PC-9 (cell line): Measurements from ENCODE around the gene ZMAT5. TPM values are rescaled to one million over a fixed set of nuclear protein-coding genes. Genes with fewer than 3 reads are reported as not detected.

Source experiments
- BruUV-seq: library from RNA; stranded (reverse); fragments of 400-500 nt; replicated peaks from 2 replicates; lab custom pipeline; 2021; lab: Mats Ljungman, UMichigan
- CTCF ChIA-PET: fragments of 300-600 bp; sonication (Branson Sonifier 250); formaldehyde crosslinking; loops from one replicate; lab custom pipeline; 2022; ENCODE audit warnings: antibody characterized with exemption; lab: Charles Lee
- POLR2A ChIA-PET: fragments of 300-600 bp; sonication (Branson Sonifier 250); formaldehyde crosslinking; loops from one replicate; lab custom pipeline; 2022; ENCODE audit warnings: antibody characterized with exemption; ENCODE audit not compliant: unreplicated experiment; lab: Charles Lee
- DNase-seq, 2 experiments: peaks; one replicate each; pipeline versions ENCODE4 v3.0.0 to v3.0.0-alpha.2; 2015 to 2022; ENCODE audit warnings: mixed read lengths in 1 of 2
- H2AFZ ChIP-seq: fragments of 200-600 bp; sonication (generic); 2 replicates; pipeline ENCODE4 v1.8.1; 2017; ENCODE audit warnings: antibody characterized with exemption
- H3F3A ChIP-seq: fragments of 200-600 bp; sonication (generic); 2 replicates; pipeline ENCODE4 v1.8.1; 2017; ENCODE audit warnings: antibody characterized with exemption, mild to moderate bottlenecking, low read depth; ENCODE audit not compliant: insufficient read depth
- H3K27ac ChIP-seq: fragments of 200-600 bp; sonication (generic); 2 replicates; pipeline ENCODE4 v1.6.1; 2016; ENCODE audit warnings: mixed run types
- H3K27me3 ChIP-seq: fragments of 200-600 bp; sonication (generic); 2 replicates; pipeline ENCODE4 v1.6.1; 2016; ENCODE audit warnings: low read depth, mixed run types; ENCODE audit not compliant: insufficient read depth
- H3K36me3 ChIP-seq: fragments of 200-600 bp; sonication (generic); 2 replicates; pipeline ENCODE4 v1.6.1; 2016; ENCODE audit warnings: low read depth, mixed run types
- H3K4me1 ChIP-seq: fragments of 200-600 bp; sonication (generic); replicated peaks from 2 replicates; pipeline ENCODE4 v1.6.1; 2016; ENCODE audit warnings: mixed run types; ENCODE audit not compliant: insufficient read depth
- H3K4me2 ChIP-seq: fragments of 200-600 bp; sonication (generic); 2 replicates; pipeline ENCODE4 v1.6.1; 2017; ENCODE audit warnings: mixed run types
- H3K4me3 ChIP-seq: fragments of 200-600 bp; sonication (generic); 2 replicates; pipeline ENCODE4 v1.6.1; 2016; ENCODE audit warnings: mixed run types
- H3K79me2 ChIP-seq: fragments of 200-600 bp; sonication (generic); 2 replicates; pipeline ENCODE4 v1.6.1; 2017; ENCODE audit warnings: low read depth, mixed run types
- H3K9me2 ChIP-seq: fragments of 200-600 bp; sonication (generic); 2 replicates; pipeline ENCODE4 v1.8.1; 2017; ENCODE audit warnings: mild to moderate bottlenecking; ENCODE audit not compliant: insufficient read depth
- H3K9me3 ChIP-seq: fragments of 200-600 bp; sonication (generic); 2 replicates; pipeline ENCODE4 v1.8.1; 2016; ENCODE audit warnings: low read depth; ENCODE audit not compliant: insufficient read depth
- H4K20me1 ChIP-seq: fragments of 200-600 bp; sonication (generic); 2 replicates; pipeline ENCODE4 v1.8.1; 2017; ENCODE audit not compliant: insufficient read depth
- EZH2 ChIP-seq: fragments of 200-600 bp; sonication (generic); IDR thresholded peaks from 2 replicates; pipeline ENCODE4 v1.8.0; 2017; ENCODE audit warnings: antibody characterized with exemption, low read depth
- intact Hi-C: fragments of 100-400 bp; cut with micrococcal nuclease; formaldehyde crosslinking; loops from one replicate; pipeline ENCODE4 v1.10.0; 2022; ENCODE audit not compliant: unreplicated experiment
- total RNA-seq: library from RNA; stranded (reverse); gene quantifications from 2 replicates; pipeline ENCODE4 v1.2.3, GENCODE V29; 2021
- TF ChIP-seq, protein P1 (sequence below): fragments of 200-600 bp; sonication (generic); conservative IDR thresholded peaks from 2 replicates; pipeline ENCODE4 v1.6.1; 2017; ENCODE audit warnings: mixed run types, antibody characterized with exemption, mild to moderate bottlenecking, moderate library complexity

ZMAT5 gene
- total RNA-seq, 1 experiment from 2014 or later = 14.2 TPM

DNA sequence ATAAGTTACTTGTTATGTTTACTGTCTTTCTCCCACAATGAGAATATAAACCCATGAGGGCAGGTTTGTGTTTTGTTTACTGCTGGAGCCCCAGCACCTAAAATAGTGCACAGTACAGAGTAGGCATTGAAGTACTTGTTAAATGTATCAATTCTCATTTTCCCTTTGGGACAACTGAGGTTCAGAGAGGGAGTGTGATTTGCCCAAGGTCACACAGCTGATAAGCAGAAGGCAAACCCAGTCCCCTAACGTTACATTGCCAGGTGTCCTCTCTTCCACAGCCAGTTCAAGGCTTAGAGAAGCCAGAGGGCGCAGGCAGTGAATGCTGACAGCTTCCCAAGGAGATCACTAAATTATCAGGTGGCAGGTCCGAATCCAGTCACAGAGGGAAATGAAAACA lies 16.8 kb downstream of the ZMAT5 start:
- no peak overlapping the region for H2AFZ ChIP-seq
- no peaks in the 10 kb centered on the region for H3K79me2 ChIP-seq
- no peak for DNase-seq
- no peaks in the 10 kb centered on the region for H3K4me1 ChIP-seq
- no peaks in the 10 kb centered on the region for H3F3A ChIP-seq
- no peaks in the 10 kb centered on the region for H3K9me2 ChIP-seq
- no peak overlapping the region for H3K27ac ChIP-seq
- no peak overlapping the region for H3K4me3 ChIP-seq
- ChIA-PET POLR2A (interaction anchor here (0.6 kb wide), 1 partner anchor 211 kb away, joined by 6 read pairs; no protein-coding TSS in a partner anchor), CTCF (no interaction called here)
- no peaks in the 10 kb centered on the region for H4K20me1 ChIP-seq
- no peaks in the 10 kb centered on the region for H3K27me3 ChIP-seq
- intact Hi-C loops = no loop called here
- TF ChIP-seq, protein P1, sequence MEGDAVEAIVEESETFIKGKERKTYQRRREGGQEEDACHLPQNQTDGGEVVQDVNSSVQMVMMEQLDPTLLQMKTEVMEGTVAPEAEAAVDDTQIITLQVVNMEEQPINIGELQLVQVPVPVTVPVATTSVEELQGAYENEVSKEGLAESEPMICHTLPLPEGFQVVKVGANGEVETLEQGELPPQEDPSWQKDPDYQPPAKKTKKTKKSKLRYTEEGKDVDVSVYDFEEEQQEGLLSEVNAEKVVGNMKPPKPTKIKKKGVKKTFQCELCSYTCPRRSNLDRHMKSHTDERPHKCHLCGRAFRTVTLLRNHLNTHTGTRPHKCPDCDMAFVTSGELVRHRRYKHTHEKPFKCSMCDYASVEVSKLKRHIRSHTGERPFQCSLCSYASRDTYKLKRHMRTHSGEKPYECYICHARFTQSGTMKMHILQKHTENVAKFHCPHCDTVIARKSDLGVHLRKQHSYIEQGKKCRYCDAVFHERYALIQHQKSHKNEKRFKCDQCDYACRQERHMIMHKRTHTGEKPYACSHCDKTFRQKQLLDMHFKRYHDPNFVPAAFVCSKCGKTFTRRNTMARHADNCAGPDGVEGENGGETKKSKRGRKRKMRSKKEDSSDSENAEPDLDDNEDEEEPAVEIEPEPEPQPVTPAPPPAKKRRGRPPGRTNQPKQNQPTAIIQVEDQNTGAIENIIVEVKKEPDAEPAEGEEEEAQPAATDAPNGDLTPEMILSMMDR = no peak
- TF ChIP-seq EZH2 = no peak
- H3K4me2 ChIP-seq = no peak overlapping the region
- no peaks in the 10 kb centered on the region for H3K36me3 ChIP-seq
- no TSS peak for BruUV-seq
- H3K9me3 ChIP-seq = no peaks in the 10 kb centered on the region

DNA sequence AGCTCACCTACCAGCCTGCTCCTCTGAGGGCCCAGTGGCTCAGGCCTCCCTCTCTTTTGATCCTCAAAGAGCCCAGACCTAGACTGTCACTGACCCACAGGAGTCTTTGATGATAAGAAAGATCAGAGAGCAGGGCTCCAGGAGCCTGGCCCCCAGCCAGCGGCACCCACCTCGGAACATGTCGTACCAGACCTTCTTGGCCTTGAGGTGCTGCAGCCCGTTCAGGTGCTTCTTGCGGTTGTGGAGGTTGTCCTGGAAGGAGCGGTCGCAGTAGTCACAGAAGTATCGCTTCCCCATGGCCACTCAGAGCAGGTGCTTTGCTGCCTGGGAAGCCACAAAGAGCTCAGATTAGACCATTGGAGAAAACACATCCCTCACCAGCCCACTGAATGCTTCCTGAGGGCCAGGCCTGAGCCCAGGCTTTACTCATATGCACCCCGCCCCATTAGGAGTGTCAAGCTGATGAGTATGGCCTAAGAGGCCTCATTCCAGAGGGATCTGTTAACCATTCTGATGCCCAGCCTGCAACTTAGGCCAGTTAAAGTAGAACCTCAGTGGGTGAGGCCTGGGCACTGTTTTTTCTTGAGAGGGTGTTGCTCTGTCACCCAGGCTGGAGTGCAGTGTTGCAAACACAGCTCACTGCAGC lies 18.4 kb downstream of the ZMAT5 start:
- POLR2A ChIA-PET = no interaction called here
- no peaks in the 10 kb centered on the region for H3K9me3 ChIP-seq
- H3K4me1 ChIP-seq = no peaks in the 10 kb centered on the region
- DNase-seq = no peak
- no peaks in the 10 kb centered on the region for H3K79me2 ChIP-seq
- no peaks in the 10 kb centered on the region for H4K20me1 ChIP-seq
- no peaks in the 10 kb centered on the region for H3K27me3 ChIP-seq
- H3K9me2 ChIP-seq = no peaks in the 10 kb centered on the region
- BruUV-seq = no TSS peak
- no peaks in the 10 kb centered on the region for H3F3A ChIP-seq
- H3K27ac ChIP-seq = no peak overlapping the region
- H2AFZ ChIP-seq = no peak overlapping the region
- no peak overlapping the region for H3K4me3 ChIP-seq
- intact Hi-C loops = no loop called here
- TF ChIP-seq, protein P1 = no peak
- no peak for TF ChIP-seq EZH2
- CTCF ChIA-PET = no interaction called here
- no peak overlapping the region for H3K4me2 ChIP-seq
- no peaks in the 10 kb centered on the region for H3K36me3 ChIP-seq

DNA sequence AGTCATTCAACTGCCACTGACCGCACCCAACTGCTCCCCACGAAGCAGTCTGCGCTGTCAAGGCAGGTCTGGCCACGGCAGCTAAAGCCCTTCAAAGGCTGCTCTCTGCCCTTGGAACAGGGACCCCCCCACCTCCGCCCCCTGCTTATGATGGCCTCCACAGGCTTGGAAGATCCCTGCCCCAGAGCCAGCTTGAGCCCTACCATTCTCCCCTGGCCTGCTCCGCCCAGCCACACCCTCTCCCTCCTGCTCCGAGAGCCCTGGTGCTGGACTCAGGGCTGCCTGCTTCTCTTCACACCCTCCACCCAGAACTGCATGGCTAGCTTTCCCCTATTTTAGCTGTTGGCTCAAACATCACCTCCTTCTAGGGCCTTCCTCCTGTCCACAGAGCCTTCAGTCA lies 19.0 kb downstream of the ZMAT5 start:
- Histone ChIP-seq H3K4me3 (no peak overlapping the region), H3K9me2 (no peaks in the 10 kb centered on the region), H3K4me1 (no peaks in the 10 kb centered on the region), H3K79me2 (no peaks in the 10 kb centered on the region), H3K36me3 (no peaks in the 10 kb centered on the region), H3K4me2 (no peak overlapping the region), H4K20me1 (no peaks in the 10 kb centered on the region), H3K27me3 (no peaks in the 10 kb centered on the region), H3F3A (no peaks in the 10 kb centered on the region), H3K27ac (no peak overlapping the region), H2AFZ (no peak overlapping the region), H3K9me3 (no peaks in the 10 kb centered on the region)
- no peak for DNase-seq
- CTCF ChIA-PET = no interaction called here
- no TSS peak for BruUV-seq
- TF ChIP-seq, protein P1 = no peak
- POLR2A ChIA-PET = no interaction called here
- intact Hi-C loops = no loop called here
